Measurements from ENCODE around the gene USP54.

USP54 gene

DNA sequence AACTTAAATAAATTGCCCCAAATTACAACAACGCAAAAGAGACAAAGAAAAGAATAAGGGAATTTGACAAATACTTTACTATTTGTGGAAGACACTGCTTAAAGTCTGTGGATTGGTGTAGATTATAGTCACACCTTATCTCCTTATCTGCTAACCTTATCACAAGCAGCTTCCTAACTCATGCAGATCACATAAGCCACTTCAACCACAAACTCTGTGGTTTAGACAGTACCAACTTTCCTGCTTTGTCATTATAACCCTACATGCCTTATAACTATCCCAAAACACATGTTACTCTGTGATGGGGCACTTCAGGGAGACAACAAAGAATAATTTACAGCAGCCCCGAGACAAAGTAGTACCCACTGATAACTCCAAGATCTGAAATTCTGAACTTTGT is 53.9 kb downstream of the USP54 start (continued):
- TF ChIP-seq ZNF558 (tag by site-specific recombination; IDR thresholded peaks at IDR 0.05) = no peak
- TF ChIP-seq, protein P1, sequence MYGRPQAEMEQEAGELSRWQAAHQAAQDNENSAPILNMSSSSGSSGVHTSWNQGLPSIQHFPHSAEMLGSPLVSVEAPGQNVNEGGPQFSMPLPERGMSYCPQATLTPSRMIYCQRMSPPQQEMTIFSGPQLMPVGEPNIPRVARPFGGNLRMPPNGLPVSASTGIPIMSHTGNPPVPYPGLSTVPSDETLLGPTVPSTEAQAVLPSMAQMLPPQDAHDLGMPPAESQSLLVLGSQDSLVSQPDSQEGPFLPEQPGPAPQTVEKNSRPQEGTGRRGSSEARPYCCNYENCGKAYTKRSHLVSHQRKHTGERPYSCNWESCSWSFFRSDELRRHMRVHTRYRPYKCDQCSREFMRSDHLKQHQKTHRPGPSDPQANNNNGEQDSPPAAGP (tag by site-specific recombination; IDR thresholded peaks at IDR 0.05) = no peak
- TF ChIP-seq, protein P2, sequence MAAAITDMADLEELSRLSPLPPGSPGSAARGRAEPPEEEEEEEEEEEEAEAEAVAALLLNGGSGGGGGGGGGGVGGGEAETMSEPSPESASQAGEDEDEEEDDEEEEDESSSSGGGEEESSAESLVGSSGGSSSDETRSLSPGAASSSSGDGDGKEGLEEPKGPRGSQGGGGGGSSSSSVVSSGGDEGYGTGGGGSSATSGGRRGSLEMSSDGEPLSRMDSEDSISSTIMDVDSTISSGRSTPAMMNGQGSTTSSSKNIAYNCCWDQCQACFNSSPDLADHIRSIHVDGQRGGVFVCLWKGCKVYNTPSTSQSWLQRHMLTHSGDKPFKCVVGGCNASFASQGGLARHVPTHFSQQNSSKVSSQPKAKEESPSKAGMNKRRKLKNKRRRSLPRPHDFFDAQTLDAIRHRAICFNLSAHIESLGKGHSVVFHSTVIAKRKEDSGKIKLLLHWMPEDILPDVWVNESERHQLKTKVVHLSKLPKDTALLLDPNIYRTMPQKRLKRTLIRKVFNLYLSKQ (tag by site-specific recombination; IDR thresholded peaks at IDR 0.05; ENCODE audit: borderline replicate concordance) = no peak
- TF ChIP-seq, protein P3, sequence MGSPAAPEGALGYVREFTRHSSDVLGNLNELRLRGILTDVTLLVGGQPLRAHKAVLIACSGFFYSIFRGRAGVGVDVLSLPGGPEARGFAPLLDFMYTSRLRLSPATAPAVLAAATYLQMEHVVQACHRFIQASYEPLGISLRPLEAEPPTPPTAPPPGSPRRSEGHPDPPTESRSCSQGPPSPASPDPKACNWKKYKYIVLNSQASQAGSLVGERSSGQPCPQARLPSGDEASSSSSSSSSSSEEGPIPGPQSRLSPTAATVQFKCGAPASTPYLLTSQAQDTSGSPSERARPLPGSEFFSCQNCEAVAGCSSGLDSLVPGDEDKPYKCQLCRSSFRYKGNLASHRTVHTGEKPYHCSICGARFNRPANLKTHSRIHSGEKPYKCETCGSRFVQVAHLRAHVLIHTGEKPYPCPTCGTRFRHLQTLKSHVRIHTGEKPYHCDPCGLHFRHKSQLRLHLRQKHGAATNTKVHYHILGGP (tag by site-specific recombination; IDR thresholded peaks at IDR 0.05) = no peak
- no peak for TF ChIP-seq ZNF37A (tag by site-specific recombination; IDR thresholded peaks at IDR 0.05)
- TF ChIP-seq, protein P4, sequence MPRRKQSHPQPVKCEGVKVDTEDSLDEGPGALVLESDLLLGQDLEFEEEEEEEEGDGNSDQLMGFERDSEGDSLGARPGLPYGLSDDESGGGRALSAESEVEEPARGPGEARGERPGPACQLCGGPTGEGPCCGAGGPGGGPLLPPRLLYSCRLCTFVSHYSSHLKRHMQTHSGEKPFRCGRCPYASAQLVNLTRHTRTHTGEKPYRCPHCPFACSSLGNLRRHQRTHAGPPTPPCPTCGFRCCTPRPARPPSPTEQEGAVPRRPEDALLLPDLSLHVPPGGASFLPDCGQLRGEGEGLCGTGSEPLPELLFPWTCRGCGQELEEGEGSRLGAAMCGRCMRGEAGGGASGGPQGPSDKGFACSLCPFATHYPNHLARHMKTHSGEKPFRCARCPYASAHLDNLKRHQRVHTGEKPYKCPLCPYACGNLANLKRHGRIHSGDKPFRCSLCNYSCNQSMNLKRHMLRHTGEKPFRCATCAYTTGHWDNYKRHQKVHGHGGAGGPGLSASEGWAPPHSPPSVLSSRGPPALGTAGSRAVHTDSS (tag by site-specific recombination; IDR thresholded peaks at IDR 0.05) = no peak

DNA sequence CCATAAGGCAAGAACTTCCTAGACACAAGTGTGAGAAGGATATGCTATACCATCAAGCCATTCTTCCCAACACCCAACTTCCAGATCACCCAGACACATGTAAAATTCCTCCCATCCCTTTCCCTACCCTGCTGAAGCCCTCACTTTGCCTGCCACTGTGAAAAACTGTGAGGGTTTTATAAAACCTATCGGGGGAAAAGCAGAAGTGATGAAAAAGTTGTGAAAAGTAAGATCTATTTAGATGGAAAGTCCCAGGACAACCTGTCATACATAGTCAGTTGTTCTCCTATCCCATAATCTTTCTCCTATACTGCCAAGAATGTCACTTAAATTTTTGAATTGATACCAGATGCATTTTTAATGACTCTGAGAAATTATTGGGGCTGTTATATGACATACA is 56.3 kb downstream of the USP54 start:
- no peaks in the 10 kb centered on the region for H3K4me1 ChIP-seq (ENCODE audit: control insufficient read depth, insufficient read depth, low read length)
- CTCF ChIA-PET = interaction anchor here (1.3 kb wide), 1 partner anchor 109 kb away, joined by 5 read pairs; no protein-coding TSS in a partner anchor
- POLR2A ChIA-PET = no interaction called here
- H3K27ac ChIP-seq (ENCODE audit: extremely low read depth, low read depth, low read length) = no peak overlapping the region
- TF ChIP-seq, protein P5, sequence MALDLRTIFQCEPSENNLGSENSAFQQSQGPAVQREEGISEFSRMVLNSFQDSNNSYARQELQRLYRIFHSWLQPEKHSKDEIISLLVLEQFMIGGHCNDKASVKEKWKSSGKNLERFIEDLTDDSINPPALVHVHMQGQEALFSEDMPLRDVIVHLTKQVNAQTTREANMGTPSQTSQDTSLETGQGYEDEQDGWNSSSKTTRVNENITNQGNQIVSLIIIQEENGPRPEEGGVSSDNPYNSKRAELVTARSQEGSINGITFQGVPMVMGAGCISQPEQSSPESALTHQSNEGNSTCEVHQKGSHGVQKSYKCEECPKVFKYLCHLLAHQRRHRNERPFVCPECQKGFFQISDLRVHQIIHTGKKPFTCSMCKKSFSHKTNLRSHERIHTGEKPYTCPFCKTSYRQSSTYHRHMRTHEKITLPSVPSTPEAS (tag by site-specific recombination; IDR thresholded peaks at IDR 0.05) = no peak
- TF ChIP-seq ZNF707 (tag by site-specific recombination; IDR thresholded peaks at IDR 0.05) = no peak
- TF ChIP-seq ZBTB20 (tag by site-specific recombination; IDR thresholded peaks at IDR 0.05) = no peak
- no peak for TF ChIP-seq HOXC10 (CRISPR knock-in tag; IDR thresholded peaks at IDR 0.05)
- TF ChIP-seq, protein P6, sequence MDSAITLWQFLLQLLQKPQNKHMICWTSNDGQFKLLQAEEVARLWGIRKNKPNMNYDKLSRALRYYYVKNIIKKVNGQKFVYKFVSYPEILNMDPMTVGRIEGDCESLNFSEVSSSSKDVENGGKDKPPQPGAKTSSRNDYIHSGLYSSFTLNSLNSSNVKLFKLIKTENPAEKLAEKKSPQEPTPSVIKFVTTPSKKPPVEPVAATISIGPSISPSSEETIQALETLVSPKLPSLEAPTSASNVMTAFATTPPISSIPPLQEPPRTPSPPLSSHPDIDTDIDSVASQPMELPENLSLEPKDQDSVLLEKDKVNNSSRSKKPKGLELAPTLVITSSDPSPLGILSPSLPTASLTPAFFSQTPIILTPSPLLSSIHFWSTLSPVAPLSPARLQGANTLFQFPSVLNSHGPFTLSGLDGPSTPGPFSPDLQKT (IDR thresholded peaks at IDR 0.05; ENCODE audit: borderline replicate concordance, low read depth, low read length) = no peak
- TF ChIP-seq, protein P7, sequence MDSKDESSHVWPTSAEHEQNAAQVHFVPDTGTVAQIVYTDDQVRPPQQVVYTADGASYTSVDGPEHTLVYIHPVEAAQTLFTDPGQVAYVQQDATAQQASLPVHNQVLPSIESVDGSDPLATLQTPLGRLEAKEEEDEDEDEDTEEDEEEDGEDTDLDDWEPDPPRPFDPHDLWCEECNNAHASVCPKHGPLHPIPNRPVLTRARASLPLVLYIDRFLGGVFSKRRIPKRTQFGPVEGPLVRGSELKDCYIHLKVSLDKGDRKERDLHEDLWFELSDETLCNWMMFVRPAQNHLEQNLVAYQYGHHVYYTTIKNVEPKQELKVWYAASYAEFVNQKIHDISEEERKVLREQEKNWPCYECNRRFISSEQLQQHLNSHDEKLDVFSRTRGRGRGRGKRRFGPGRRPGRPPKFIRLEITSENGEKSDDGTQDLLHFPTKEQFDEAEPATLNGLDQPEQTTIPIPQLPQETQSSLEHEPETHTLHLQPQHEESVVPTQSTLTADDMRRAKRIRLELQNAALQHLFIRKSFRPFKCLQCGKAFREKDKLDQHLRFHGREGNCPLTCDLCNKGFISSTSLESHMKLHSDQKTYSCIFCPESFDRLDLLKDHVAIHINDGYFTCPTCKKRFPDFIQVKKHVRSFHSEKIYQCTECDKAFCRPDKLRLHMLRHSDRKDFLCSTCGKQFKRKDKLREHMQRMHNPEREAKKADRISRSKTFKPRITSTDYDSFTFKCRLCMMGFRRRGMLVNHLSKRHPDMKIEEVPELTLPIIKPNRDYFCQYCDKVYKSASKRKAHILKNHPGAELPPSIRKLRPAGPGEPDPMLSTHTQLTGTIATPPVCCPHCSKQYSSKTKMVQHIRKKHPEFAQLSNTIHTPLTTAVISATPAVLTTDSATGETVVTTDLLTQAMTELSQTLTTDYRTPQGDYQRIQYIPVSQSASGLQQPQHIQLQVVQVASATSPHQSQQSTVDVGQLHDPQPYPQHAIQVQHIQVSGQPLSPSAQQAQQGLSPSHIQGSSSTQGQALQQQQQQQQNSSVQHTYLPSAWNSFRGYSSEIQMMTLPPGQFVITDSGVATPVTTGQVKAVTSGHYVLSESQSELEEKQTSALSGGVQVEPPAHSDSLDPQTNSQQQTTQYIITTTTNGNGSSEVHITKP (tag by site-specific recombination; IDR thresholded peaks at IDR 0.05) = no peak
- no peak for TF ChIP-seq ZNF561 (tag by site-specific recombination; IDR thresholded peaks at IDR 0.05; ENCODE audit: borderline replicate concordance)
- TF ChIP-seq ZNF677 (tag by site-specific recombination; IDR thresholded peaks at IDR 0.05) = no peak
- TF ChIP-seq ZBTB1 (tag by site-specific recombination; IDR thresholded peaks at IDR 0.05) = no peak
- TF ChIP-seq ZNF239 (tag by site-specific recombination; IDR thresholded peaks at IDR 0.05) = no peak
- no peak for TF ChIP-seq ZNF544 (tag by site-specific recombination; IDR thresholded peaks at IDR 0.05)
- TF ChIP-seq SP7 (tag by site-specific recombination; IDR thresholded peaks at IDR 0.05) = no peak
- no peak for TF ChIP-seq ZNF24 (tag by site-specific recombination; IDR thresholded peaks at IDR 0.05)
- no peak for TF ChIP-seq ZNF302 (tag by site-specific recombination; IDR thresholded peaks at IDR 0.05; ENCODE audit: low read depth)
- H3K9me3 ChIP-seq (ENCODE audit: control insufficient read depth, insufficient read depth, low read depth, low read length) = no peaks in the 10 kb centered on the region
- peaks cover 0 to 35% of the 10 kb centered on the region in 2 experiments; a peak in 2 of 3 replicates for H3K36me3 ChIP-seq (ENCODE audit: control insufficient read depth in 2 of 2, insufficient read depth in 1 of 2, low read length in 2 of 2)
- no peak overlapping the region for H3K4me3 ChIP-seq (ENCODE audit: low read depth, low read length)

All from HEK293 (cell line).